HCT116 (cell line): Measurements from ENCODE around the gene CCDC157. TPM values are rescaled to one million over a fixed set of nuclear protein-coding genes. Genes with fewer than 3 reads are reported as not detected.

Source experiments
- ATAC-seq: fragments of 200-7000 bp; cut with Tn5 transposase; 2 replicates; pipeline ENCODE4 v1.9.1; 2020; ENCODE audit warnings: mild to moderate bottlenecking, moderate library complexity
- BruUV-seq: library from RNA; stranded (reverse); fragments of 400-500 nt; replicated peaks from 2 replicates; lab custom pipeline; 2021; lab: Mats Ljungman, UMichigan
- CTCF ChIA-PET: fragments of 300-600 bp; sonication (Branson Sonifier 250); formaldehyde crosslinking; loops from one replicate; lab custom pipeline; 2021; ENCODE audit warnings: antibody characterized with exemption; lab: Charles Lee
- POLR2A ChIA-PET: fragments of 300-600, 350-600 bp; sonication (Branson Sonifier 250); formaldehyde crosslinking; loops from one replicate; lab custom pipeline; 2021; ENCODE audit warnings: antibody characterized with exemption; lab: Charles Lee
- RAD21 ChIA-PET, 2 experiments: fragments of 300-600 bp; sonication (Branson Sonifier 250); formaldehyde crosslinking; loops; one replicate each; lab custom pipeline; 2023; ENCODE audit warnings: low total read pairs in 2 of 2; ENCODE audit not compliant: uncharacterized antibody in 2 of 2, unreplicated experiment in 2 of 2, low non-redundant PET in 1 of 2; lab: Charles Lee
- DNase-seq: peaks from one replicate; pipeline ENCODE4 v3.0.0-alpha.2; 2010; ENCODE audit warnings: low read depth, low spot score
- H2AFZ ChIP-seq: fragments of 200-600 bp; shearing (Covaris generic), sonication (generic); 2 replicates; pipeline ENCODE4 v1.6.1; 2017; ENCODE audit warnings: low read depth, mixed run types, mixed read lengths, antibody characterized with exemption, low read length; ENCODE audit not compliant: poor library complexity, severe bottlenecking
- H3K27ac ChIP-seq: 2 replicates; pipeline ENCODE4 v1.5.1; 2012; ENCODE audit warnings: low read depth, low read length
- H3K27me3 ChIP-seq: fragments of 200-600 bp; sonication (generic); 2 replicates; pipeline ENCODE4 v1.6.1; 2016; ENCODE audit warnings: mixed run types, low read length, mixed read lengths; ENCODE audit not compliant: insufficient read depth
- H3K36me3 ChIP-seq, 2 experiments: fragments of 200-500 bp in 1 of 2; fragments of 200-600 bp in 1 of 2; sonication (Bioruptor generic) in 1 of 2; sonication (generic) in 1 of 2; 2 replicates each; pipeline versions ENCODE4 v1.5.1 to v1.6.1; 2014 to 2016; ENCODE audit warnings: low read length in 2 of 2, inconsistent platforms in 1 of 2, mixed read lengths in 1 of 2, mixed run types in 1 of 2; ENCODE audit not compliant: insufficient read depth in 2 of 2, control insufficient read depth in 1 of 2
- H3K4me1 ChIP-seq, 2 experiments: fragments of 200-600 bp in 1 of 2; sonication (generic) in 1 of 2; 2 replicates each; pipeline versions ENCODE4 v1.5.1 to v1.6.1; 2012 to 2017; ENCODE audit warnings: low read length in 2 of 2, inconsistent platforms in 1 of 2, mild to moderate bottlenecking in 1 of 2, mixed read lengths in 1 of 2, mixed run types in 1 of 2, moderate library complexity in 1 of 2; ENCODE audit not compliant: insufficient read depth in 2 of 2, control insufficient read depth in 1 of 2
- H3K4me2 ChIP-seq: fragments of 200-600 bp; sonication (generic); 2 replicates; pipeline ENCODE4 v1.6.1; 2017; ENCODE audit warnings: mixed run types, low read length, mixed read lengths
- H3K4me3 ChIP-seq, 2 experiments: fragments of 200-600 bp in 1 of 2; sonication (generic) in 1 of 2; replicated peaks in 1 of 2; 2 replicates each; pipeline ENCODE4 v1.5.1; 2011 to 2016; ENCODE audit warnings: low read length in 2 of 2, control low read depth in 1 of 2, low read depth in 1 of 2, mild to moderate bottlenecking in 1 of 2, mixed read lengths in 1 of 2, mixed run types in 1 of 2
- H3K79me2 ChIP-seq: fragments of 200-600 bp; sonication (generic); 2 replicates; pipeline ENCODE4 v1.6.1; 2017; ENCODE audit warnings: mild to moderate bottlenecking, mixed run types, low read length, moderate library complexity, mixed read lengths; ENCODE audit not compliant: insufficient read depth
- H3K9ac ChIP-seq: fragments of 200-600 bp; sonication (generic); 2 replicates; pipeline ENCODE4 v1.6.1; 2016; ENCODE audit warnings: low read length, mixed read lengths
- H3K9me2 ChIP-seq: fragments of 200-600 bp; sonication (generic), shearing (Covaris generic); 2 replicates; pipeline ENCODE4 v1.6.1; 2017; ENCODE audit warnings: mixed run types, mild to moderate bottlenecking, moderate library complexity; ENCODE audit not compliant: insufficient read depth
- H3K9me3 ChIP-seq, 2 experiments: fragments of 200-500 bp in 1 of 2; fragments of 200-600 bp in 1 of 2; sonication (Bioruptor generic) in 1 of 2; sonication (generic) in 1 of 2; 2 replicates each; pipeline ENCODE4 v1.6.1; 2014 to 2017; ENCODE audit warnings: low read length in 2 of 2, mixed read lengths in 2 of 2, inconsistent platforms in 1 of 2, low read depth in 1 of 2, mild to moderate bottlenecking in 1 of 2, mixed run types in 1 of 2, moderate library complexity in 1 of 2; ENCODE audit not compliant: control insufficient read depth in 1 of 2, insufficient read depth in 1 of 2
- H4K20me1 ChIP-seq: fragments of 200-600 bp; sonication (generic), shearing (Covaris generic); 2 replicates; pipeline ENCODE4 v1.6.1; 2017; ENCODE audit warnings: mixed run types, mild to moderate bottlenecking, moderate library complexity; ENCODE audit not compliant: insufficient read depth
- CBX3 ChIP-seq: IDR thresholded peaks from 2 replicates; pipeline ENCODE4 v1.6.1; 2012; ENCODE audit warnings: low read depth
- CEBPB ChIP-seq: IDR thresholded peaks from 2 replicates; pipeline ENCODE4 v1.6.1; 2012; ENCODE audit warnings: low read depth
- FOSL1 ChIP-seq: IDR thresholded peaks from 2 replicates; pipeline ENCODE4 v1.6.1; 2012; ENCODE audit warnings: low read depth
- MAX ChIP-seq: IDR thresholded peaks from 2 replicates; pipeline ENCODE4 v1.6.1; 2012
- POLR2A ChIP-seq: IDR thresholded peaks from 2 replicates; pipeline ENCODE4 v1.7.0; 2011; ENCODE audit warnings: borderline replicate concordance; ENCODE audit not compliant: insufficient read depth, insufficient read length; ENCODE audit errors: extremely low read depth
- POLR2AphosphoS5 ChIP-seq: IDR thresholded peaks from 2 replicates; pipeline ENCODE4 v1.6.1; 2011; ENCODE audit warnings: mild to moderate bottlenecking, low read depth, low read length, moderate library complexity
- SIN3A ChIP-seq: IDR thresholded peaks from 2 replicates; pipeline ENCODE4 v1.6.1; 2012; ENCODE audit warnings: low read depth
- SP1 ChIP-seq: IDR thresholded peaks from 2 replicates; pipeline ENCODE4 v1.6.1; 2012; ENCODE audit warnings: low read depth
- TCF7L2 ChIP-seq: IDR thresholded peaks from 2 replicates; pipeline ENCODE4 v1.7.0; 2011; ENCODE audit warnings: borderline replicate concordance, inconsistent platforms; ENCODE audit not compliant: insufficient read depth, insufficient read length; ENCODE audit errors: extremely low read depth
- ZFX ChIP-seq: fragments of 450-650 bp; IDR thresholded peaks from 2 replicates; pipeline ENCODE4 v1.6.1; 2017
- intact Hi-C: fragments of 100-400 bp; cut with micrococcal nuclease; formaldehyde crosslinking; loops from 2 replicates; pipeline ENCODE4 v1.10.0; 2022
- total RNA-seq: library from RNA; stranded (reverse); gene quantifications from one replicate; pipeline ENCODE4 v1.2.1, GENCODE V29; 2021; ENCODE audit not compliant: unreplicated experiment

Gene CCDC157
- total RNA-seq, 1 experiment from 2014 or later, result 2.1 TPM

- TF ChIP-seq SP1 (peak; percentile 41), FOSL1 (no peak), CBX3 (no peak), TCF7L2 (peak; percentile 42), POLR2AphosphoS5 (peak; percentile 84), ZFX (peak; percentile 66; the same call in 1 of the 2 replicates), CEBPB (no peak), SIN3A (peak; percentile 59; the same call in 1 of the 2 replicates), POLR2A (peak; percentile 47), MAX (peak; percentile 48; the same call in 1 of the 2 replicates)
- TF ChIP-seq, all 23 proteins: peak for 7
- RAD21 ChIA-PET, result interaction anchor here in 1 of 2 experiments (0.7 to 1.9 kb wide), 2 partner anchors 27 to 109 kb away, joined by 3 to 5 read pairs; no protein-coding TSS in a partner anchor
- BruUV-seq, result TSS peak; percentile 54
- Histone ChIP-seq H3K79me2 (peaks cover 39% of the 10 kb centered on the region), H3K9ac (peak within 1 kb of the TSS; percentile 91), H3K4me3 (peak within 1 kb of the TSS; percentile 80 to 94), H3K4me2 (peak within 1 kb of the TSS; percentile 98), H3K27ac (peak within 1 kb of the TSS; percentile 57), H4K20me1 (no peaks in the 10 kb centered on the region), H2AFZ (no peak within 1 kb of the TSS), H3K9me2 (no peaks in the 10 kb centered on the region), H3K36me3 (peaks cover 0 to 13% of the 10 kb centered on the region in 2 experiments; a peak in 1 of 4 replicates), H3K27me3 (no peaks in the 10 kb centered on the region), H3K9me3 (no peaks in the 10 kb centered on the region), H3K4me1 (peaks cover 17 to 54% of the 10 kb centered on the region in 2 experiments; a peak in 3 of 4 replicates)
- POLR2A ChIA-PET, result interaction anchor here (0.7 to 4.2 kb wide), 6 partner anchors 9 to 109 kb away, joined by 3 to 40 read pairs (median 4); partner anchors contain the start of genes CCDC157, MTFP1 and SF3A1
- CTCF ChIA-PET, result interaction anchor here (0.8 to 2.6 kb wide), 3 partner anchors 9 to 109 kb away, joined by 3 to 14 read pairs (median 3); partner anchors contain the start of gene RNF215
- DNase-seq (peak; percentile 43), ATAC-seq (peak; percentile 92)
- intact Hi-C loops, result no loop called here
Measured at GRCh38 chr22:30396871-30397655, 40.3 kb downstream of the CCDC157 start, which contains the start of gene SEC14L2. Gene SEC14L2 (plus strand): TSS chr22:30397018. CDS start chr22:30397117, 99 bp downstream.
